GM19395 (cell line): ENCODE results near the gene TGFBI.

ENCODE experiments used
- ATAC-seq: cut with Tn5 transposase; IDR thresholded peaks from one replicate; pipeline ENCODE4 v1.9.1; 2021; ENCODE audit warnings: mild to moderate bottlenecking, moderate library complexity; ENCODE audit not compliant: unreplicated experiment

TGFBI gene

GRCh38 chr5:136023958-136024541, 4.7 kb upstream of the TGFBI start:
- ATAC-seq = no peak

- no peak for ATAC-seq
Observed at GRCh38 chr5:136025900-136026299, 2.9 kb upstream of the TGFBI start.

GRCh38 chr5:136026636-136027035, 2.2 kb upstream of the TGFBI start:
- no peak for ATAC-seq

- no peak for ATAC-seq
Observed at GRCh38 chr5:136027311-136027710, 1.5 kb upstream of the TGFBI start.

- ATAC-seq = no peak
Observed at GRCh38 chr5:136028090-136028489, 698 bp upstream of the TGFBI start.

- no peak for ATAC-seq
Observed at GRCh38 chr5:136030252-136030651, 1.5 kb downstream of the TGFBI start.

GRCh38 chr5:136030956-136031611, 2.3 kb downstream of the TGFBI start:
- ATAC-seq = peak; percentile 87

GRCh38 chr5:136031711-136032110, 2.9 kb downstream of the TGFBI start:
- peak; percentile 13 for ATAC-seq

- no peak for ATAC-seq
Observed at GRCh38 chr5:136032564-136032963, 3.8 kb downstream of the TGFBI start.

GRCh38 chr5:136033234-136033633, 4.4 kb downstream of the TGFBI start:
- no peak for ATAC-seq

GRCh38 chr5:136033848-136034247, 5.1 kb downstream of the TGFBI start:
- no peak for ATAC-seq

- no peak for ATAC-seq
Observed at GRCh38 chr5:136034492-136034891, 5.7 kb downstream of the TGFBI start.

GRCh38 chr5:136034984-136035383, 6.2 kb downstream of the TGFBI start:
- ATAC-seq = no peak

GRCh38 chr5:136035837-136036236, 7.0 kb downstream of the TGFBI start:
- ATAC-seq = no peak

- ATAC-seq = no peak
Observed at GRCh38 chr5:136036293-136036911, 7.6 kb downstream of the TGFBI start.

- peak; percentile 74 for ATAC-seq
Observed at GRCh38 chr5:136037001-136037705, 8.4 kb downstream of the TGFBI start.

- no peak for ATAC-seq
Observed at GRCh38 chr5:136038635-136039034, 9.8 kb downstream of the TGFBI start.

GRCh38 chr5:136039202-136039601, 10.4 kb downstream of the TGFBI start:
- no peak for ATAC-seq

- no peak for ATAC-seq
Observed at GRCh38 chr5:136040746-136041415, 12.1 kb downstream of the TGFBI start.

- ATAC-seq = no peak
Observed at GRCh38 chr5:136042156-136042555, 13.4 kb downstream of the TGFBI start.

GRCh38 chr5:136042665-136043121, 13.9 kb downstream of the TGFBI start:
- ATAC-seq = no peak
